DLD1 (cell line): ENCODE data around the gene AHRR.
"Not testable (repeated sequence)": the region's sequence is repeated elsewhere in the genome, so short reads cannot be mapped to it uniquely, and the experiment has no call there.

ENCODE experiments used
- in situ Hi-C: cut with HindIII; loops from 2 replicates; pipeline ENCODE4 v1.10.0; 2017; ENCODE audit warnings: low sequenced_read_pairs

Gene AHRR

DNA sequence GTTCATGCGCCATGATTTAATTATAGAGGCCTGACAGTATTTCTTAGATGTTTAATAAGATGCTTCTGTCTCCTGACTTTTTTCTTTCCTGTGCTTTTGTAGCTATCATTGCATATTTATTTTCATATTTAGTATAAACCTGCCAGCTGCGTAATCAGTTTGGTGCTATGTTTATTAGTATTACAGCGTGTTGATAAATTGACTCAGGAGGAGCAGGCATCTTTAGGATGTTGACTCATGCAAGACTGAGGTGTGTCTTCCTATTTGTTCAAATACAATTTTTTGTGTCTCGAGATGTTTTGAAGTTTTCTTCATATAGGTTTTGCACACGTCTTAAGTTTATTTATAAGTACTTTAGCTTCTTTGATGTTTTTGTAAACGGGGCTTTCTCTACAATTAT is 85.5 kb downstream of the AHRR start:
- in situ Hi-C loops, result no loop called here

DNA sequence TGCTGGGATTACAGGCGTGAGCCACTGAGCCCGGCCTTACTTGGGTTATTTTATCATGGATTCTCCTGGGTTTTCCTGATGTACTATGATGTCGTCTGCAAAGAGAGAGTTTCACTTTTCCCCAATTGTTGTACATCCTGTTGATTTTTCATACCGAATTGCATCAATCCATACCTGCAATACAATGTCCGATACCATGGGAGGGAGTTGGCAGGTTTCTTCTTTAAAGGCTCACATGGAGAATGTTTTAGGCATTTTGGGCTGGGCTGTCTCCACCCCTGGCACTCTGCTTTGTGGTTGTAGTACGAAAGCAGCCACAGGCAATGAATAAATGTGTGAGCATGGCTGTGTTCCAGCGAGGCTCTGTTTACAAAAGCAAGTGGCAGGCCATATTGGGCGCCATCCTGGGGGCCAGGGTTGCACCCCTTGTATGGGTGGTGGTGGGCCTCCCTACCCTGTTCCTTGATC is 86.3 kb downstream of the AHRR start:
- in situ Hi-C loops, result no loop called here

DNA sequence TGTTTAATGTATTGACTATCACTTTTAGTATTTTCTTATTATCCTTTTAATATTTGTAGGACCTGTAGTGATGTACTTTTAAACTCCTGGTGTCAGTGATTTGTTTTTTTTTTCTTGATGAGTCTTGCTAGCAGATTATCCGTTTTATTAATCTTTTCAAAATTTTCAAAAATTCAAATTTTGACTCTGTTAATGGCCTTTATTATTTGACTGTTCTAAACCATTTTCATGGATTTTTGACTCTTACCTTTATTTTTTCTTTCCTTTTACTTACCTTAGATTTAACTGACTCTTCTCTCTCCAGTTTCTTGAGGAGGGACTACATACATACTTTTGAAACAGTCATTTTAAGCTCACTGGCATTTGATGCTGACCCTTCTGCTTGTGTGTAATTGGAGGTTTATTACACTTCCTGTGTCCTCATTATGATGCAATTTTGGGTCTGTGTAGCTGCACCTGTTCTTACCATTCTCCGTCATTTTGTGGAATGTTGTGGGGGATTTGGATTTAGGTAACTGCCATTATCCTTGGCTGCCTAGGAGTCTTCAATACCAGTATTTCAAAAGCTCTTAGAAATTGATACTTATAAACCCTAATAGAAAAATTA is 89.5 kb downstream of the AHRR start:
- in situ Hi-C loops, result no loop called here

DNA sequence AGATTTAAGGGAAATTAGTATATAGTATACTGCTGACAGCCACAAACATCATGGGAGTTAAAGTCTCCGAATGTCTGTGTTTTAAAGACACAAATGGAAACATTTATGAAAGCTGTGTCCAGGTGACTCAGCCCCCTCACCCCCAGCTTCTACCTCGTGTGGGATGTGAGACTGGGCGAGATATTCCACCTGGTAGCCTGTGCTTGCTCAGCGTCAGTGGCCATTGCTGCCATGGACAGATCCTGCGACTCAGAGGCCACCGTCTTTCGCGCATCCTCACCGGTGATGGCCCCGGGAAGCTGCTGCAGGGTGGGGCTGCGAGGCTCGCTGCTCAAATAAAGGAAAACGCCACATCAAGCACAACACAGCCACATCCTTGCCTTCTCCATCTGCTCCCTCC is 90.2 kb downstream of the AHRR start:
- in situ Hi-C loops, result no loop called here

DNA sequence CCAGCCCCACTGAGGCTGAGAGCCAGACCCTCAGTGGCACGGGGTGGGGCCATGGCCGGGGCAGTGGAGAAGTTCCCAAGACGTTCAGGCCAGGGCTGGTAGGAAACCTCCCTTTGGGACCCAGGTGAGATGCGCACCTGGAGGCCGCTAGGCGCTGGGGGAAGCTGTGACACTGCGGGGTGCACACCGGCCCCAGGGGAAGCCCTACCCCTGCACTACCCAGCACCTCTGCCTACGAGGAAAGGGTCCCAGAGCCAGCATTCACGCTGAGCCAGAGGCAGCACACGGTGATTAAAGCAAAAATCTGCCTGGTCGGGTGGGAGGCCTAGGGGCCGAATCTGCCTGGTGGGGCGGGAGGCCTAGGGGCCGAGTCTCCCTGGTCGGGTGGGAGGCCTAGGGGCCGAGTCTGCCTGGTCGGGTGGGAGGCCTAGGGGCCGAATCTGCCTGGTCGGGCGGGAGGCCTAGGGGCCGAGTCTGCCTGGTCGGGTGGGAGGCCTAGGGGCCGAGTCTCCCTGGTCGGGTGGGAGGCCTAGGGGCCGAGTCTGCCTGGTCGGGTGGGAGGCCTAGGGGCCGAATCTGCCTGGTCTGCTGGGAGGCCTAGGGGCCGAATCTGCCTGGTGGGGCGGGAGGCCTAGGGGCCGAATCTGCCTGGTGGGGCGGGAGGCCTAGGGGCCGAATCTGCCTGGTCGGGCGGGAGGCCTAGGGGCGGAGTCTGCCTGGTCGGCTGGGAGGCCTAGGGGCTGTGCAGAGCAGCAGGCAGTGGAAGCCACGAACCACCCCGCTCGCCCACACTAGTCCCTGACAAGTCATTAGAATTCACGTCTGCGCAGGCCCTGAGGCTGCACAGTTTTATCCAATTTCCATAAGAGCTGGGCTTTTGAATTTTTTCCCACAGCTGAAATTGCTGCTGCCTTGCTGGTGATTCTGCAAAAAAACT is 93.7 kb downstream of the AHRR start:
- in situ Hi-C loops, result not testable (repeated sequence)

DNA sequence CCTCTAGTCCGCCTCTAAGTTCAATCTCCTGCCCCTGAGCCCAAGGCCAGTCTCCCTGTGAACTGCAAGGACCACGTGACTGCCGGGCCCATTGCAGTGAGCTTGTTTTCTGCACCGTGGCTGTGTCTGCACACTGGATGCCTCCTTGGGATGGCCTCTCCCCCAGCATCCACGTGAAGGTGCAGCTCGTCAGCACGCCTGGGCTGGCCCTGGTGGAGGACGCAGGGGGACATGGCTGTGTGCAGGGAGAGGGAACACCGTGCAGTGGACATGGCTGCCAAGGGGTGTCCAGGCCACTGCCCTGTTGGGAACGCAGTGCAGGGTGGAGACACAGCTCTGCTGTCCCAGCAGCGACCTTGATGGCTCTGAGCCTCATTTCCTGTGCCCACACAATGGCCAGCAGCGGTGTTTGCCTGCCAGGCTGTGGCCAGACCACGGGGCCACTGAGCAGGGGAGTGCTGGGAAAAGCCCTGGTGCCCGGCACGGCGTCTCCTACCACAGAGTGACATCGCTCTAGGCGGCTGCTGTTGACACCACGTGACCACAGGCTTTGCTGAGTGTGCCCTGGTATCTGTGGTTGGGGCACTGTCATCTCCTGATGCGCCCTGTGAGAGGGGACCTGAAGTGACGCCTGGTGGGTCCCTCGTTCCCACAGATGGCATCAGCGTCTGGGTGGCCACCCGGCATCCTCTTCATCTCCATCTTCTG is 94.6 kb downstream of the AHRR start:
- in situ Hi-C loops, result no loop called here

DNA sequence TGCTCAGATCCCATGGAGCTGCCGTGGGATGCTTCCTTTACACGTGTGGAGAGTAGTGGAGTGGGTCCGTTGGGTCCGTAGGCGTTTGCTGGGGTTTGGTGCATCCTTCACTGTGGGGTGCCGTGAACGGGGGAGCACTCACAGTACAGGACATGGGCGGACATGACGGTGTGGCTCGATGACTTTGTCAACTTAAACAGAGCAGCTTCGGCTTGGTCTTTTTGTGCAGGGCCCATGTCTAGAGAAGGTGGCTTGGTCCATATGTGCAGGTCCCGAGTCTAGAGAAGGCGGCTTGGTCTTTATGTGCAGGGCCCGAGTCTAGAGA is 95.1 kb downstream of the AHRR start:
- in situ Hi-C loops, result no loop called here

DNA sequence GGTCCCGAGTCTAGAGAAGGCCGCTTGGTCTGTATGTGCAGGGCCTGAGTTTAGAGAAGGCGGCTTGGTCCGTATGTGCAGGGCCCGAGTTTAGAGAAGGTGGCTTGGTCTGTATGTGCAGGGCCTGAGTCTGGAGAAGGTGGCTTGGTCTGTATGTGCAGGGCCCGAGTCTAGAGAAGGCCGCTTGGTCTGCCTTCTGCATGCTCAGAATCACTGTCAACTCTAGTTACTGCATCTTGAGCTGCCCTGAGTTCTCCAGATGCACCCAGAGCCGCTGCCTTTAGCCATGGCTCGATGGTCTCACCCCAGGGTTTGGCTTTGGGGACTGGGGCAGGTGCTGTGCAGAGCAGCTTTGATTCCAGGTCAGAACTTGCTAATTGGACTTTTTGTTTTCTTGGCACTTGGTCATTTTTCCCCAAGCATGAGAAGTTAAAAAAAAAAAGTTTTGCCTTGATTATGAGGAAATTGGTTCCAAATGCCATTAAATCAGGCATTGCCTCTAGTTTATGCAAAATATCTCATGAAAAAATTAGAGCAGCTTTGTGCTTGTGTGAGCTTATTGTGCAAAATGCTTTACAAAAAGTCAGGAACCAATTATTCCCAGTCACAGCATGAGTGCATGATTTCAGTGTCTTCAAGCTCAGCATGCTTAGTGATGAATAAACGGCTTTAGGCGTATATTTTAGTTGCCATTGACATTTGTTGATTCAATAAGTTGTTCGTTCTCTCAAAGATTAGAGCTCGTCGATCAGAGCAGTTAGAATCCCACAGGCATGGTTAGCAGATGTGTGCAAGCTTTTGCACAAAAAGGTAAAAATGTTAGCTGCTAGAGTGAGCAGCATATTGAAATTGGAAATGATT is 96.0 kb downstream of the AHRR start:
- in situ Hi-C loops, result no loop called here

DNA sequence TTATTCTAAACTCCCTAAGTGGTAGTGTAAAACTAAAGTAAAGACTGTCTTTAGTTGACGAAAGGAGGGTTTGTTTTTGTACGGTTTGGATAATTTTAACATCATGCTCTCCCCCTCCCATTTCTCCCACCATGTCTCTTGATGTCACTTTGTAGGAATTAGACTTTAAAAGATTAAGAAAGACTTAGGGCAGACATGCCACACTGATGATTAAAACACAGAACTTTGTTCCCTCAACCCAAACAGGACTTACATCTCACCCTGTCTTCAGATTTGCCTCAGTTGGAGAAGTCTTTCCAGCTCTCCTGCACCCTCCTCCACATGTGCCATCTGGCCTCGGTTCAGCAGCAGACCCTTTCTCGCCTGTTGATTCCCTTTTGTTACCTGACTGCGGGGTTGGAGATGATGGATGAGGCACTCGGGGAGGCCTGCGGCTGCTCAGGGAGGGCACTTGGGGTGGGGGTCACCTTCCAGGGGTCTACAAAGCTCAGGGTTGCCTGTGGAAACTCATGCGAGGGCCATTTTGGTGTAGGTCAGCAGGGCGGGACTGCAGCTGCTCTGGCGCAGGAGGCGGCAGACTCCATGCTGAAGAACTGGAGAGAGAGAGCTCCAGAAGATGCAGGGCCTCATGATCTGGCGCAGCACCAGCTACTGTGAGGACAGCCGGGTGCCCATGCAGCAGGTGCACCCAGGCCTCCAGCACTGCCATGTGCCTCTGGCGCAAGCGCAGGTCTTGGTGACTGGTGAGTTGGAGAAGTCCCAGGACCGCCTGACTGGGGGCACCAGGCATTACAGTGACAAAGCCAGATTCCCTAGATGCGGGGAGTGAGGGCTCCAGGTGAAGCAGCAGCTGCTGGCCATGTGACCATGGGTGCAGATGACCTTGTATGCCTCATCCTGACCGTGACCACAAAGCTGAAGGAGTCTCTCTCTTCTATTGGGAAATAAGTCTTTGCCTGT is 96.9 kb downstream of the AHRR start:
- in situ Hi-C loops, result no loop called here

DNA sequence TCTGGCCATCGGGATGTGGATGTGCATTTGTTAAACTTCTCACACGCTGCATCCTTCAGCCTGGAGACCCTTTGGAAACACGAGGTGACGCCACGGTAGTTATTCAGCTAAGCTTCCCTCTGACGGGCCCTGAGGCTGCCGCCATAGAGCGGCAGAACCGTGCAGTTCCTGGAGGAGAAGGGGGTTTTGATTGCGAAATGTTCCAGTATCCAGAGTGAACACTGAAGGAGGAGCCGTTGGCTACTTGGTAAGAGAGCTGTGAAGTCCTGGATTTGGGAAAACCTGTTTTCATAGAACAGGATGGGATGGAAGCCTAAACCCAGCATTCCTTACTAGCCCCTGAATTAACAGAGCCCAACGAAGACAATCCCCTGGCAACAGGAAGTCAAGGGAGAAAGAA is 98.5 kb downstream of the AHRR start:
- in situ Hi-C loops, result no loop called here

DNA sequence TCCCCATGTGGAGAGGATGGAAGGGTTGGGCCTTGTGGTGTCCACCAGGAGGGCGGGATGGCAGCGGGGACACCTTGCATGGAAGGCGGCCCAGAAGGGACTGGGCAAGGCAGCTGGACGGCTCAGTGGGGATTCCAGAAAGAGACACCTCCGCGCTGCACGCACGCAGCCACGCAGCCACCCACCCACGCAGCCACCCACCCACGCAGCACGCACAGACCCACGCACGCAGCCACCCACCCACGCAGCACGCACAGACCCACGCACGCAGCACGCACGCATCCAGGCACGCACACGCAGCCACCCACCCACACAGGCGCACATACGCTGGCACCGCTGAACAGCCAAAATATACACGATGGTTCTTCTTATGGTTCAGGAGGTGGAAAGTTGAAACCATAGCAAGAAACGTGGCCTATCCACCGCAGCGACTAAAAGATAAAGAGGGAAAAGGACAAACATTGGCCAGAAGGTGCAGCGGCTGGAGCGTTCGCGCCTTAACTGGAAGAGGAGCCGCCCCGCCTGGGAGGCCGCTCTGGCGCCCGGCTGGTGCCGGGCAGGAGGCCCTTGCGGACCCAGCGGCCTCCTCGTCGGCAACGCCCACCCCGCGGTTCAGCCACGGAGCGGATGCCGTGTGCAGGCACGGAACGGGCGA is 99.2 kb downstream of the AHRR start:
- in situ Hi-C loops, result no loop called here

DNA sequence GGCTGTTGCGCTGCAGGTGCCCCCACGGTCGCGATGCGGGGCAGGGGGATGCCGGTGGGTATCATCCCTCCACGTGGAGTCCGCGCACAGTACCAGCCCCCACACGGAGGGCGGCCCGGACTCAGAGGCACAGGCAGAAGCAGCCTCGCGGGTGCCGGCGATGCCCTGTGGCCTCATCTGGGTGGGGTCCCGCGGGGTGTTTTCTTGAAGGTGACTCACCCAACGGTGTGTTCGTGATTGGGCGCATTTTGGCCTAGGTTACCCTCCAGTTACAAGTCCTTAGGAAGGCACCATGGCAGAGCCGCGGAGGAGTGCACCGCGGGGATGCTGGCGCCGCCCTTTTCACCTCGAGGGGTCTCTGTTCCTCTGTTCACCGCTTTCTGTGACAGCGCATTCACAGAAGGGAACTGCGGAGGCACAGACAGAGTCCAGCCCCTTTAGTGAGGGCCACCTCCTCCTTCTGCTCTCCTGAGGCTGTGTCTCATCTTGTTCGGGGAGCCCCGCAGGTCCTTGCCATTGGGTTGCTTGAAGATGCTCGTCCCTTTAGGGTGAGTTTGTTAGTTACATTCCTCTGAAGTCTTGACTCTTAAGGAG is 99.9 kb downstream of the AHRR start:
- in situ Hi-C loops, result no loop called here

DNA sequence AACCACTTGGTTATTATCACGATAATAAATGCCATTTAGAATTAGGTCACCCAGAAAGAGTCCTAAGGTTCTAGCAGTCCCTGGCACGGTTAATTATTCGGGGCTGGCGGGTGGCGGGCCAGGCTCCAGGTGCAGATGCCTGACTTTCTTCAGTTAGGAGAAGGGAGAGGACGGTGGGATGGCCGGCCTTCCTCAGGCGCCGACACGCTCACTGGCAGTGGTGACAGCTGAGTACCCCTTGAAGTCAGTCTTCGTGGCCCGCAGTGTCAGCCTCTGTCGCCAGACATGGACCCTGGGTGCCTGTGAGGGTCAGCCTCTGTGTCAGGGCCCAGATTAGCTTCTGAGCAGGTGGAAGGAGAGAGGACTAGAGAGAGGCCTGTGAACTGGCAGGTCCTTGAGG is 100.4 kb downstream of the AHRR start:
- in situ Hi-C loops, result no loop called here

DNA sequence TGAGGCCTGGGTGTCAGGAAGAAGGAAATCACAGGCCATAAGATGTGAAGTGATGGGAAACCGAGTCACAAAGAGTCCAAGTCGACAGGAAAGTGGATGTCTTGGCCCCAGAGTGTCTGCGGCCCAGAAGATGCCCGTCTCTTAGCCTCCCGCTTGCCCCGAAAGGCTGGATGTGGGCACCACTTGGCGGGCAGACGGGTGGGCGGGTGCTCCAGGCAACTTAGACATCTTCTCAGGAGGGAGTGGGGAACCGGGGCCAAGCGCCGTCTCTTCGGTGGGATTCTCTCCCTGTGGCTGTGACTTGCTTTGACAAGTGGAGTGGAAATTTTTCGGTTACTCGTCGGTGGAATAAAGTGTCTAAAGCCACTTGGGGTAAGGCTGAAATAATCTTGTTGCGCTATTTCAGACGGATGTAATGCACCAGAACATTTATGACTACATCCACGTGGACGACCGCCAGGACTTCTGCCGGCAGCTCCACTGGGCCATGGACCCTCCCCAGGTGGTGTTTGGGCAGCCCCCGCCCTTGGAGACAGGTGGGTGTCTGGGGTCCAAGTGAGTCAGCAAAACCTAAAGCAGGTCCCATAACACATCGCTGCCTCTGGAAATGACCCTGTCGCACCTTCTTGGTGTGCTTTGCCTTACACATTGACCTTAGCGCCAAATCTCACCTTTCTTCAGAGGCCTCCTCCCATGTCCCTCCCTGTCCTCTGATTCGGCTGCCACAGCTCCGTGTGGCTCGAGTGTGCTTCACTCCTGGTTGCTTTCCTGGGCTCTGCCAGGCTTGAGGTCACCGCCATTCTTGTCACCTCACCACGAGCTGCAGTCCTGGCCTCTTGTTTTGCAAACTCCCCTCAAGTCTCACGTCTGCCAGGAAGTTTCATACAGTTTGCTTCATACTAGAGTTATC is 101.1 kb downstream of the AHRR start:
- in situ Hi-C loops, result no loop called here

DNA sequence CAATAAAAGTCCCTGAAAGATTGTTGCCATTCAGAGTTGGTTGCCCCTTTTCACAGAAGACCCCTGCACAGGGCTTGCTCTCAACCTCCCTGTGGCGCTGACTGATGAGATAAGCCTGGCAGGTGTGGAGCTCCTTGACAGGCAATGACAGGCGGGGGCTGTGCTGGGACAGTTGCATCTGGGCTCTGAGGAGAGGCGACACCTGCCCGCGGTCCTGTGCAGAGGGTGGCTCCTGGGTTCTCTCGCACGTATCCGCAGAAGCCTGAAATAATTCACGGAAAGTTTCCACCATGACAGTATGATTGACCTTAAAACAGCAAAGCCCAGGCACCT is 101.7 kb downstream of the AHRR start:
- in situ Hi-C loops, result no loop called here

DNA sequence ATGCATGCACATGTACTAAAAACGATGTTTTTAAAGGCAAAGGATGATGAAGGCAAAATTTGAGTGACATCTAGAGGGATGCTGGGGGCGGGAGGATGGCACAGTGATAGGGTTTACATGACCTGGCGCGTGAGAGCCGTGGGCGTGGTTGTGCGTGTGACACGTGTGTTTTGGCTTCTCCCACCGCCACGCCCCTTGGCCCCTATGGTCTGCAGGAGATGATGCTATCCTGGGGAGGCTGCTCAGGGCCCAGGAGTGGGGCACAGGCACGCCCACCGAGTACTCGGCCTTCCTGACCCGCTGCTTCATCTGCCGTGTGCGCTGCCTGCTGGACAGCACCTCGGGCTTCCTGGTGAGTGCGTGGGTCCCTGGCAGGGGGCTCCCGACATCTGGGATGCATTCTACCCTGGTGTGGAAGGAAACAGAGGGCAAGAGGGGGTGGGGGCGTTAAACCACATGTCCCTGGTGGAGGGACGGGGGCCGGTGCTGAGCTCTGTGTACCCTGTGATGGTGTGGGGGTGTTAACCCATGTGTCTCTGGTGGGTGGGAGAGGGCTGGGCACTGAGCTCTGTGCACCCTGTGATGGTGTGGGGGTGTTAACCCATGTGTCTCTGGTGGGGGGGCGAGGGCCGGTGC is 102.2 kb downstream of the AHRR start:
- in situ Hi-C loops, result no loop called here

DNA sequence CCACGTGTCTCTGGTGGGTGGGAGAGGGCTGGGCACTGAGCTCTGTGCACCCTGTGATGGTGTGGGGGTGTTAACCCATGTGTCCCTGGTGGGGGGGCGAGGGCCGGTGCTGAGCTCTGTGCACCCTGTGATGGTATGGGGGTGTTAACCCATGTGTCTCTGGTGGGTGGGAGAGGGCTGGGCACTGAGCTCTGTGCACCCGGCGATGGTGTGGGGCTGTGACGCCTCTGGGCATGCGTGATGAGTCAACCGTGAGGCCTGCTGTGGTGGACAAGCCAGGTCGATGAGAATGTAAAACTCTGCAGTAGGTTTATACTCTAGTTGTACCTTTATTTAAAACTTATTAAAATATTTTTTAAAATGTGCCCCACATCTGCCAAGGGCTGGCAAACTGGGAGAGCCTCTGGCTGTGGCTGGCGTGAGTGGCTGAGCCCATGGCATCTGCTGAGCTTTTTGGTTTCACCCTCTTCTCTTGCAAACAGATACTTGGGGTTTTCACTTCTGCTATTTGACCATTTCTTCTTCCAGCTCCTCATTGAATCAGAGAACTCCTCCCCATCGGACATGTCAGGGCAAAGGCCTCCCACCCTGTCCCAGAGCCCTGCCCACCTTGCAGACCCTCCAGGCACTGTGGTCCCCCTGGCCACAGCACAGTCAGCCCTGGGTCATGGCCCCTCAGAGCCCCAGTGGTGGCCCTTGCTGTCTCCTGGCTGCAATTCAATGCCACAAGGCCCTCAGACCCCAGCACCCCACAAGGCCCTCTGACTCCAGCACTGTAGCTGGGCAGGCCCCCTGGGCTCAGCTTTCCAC is 103.0 kb downstream of the AHRR start:
- in situ Hi-C loops, result no loop called here
